Neuronal stem cell (in vitro differentiated cells): Measurements from ENCODE around the gene OOEP.

Experiments
- DNase-seq: peaks from one replicate; pipeline ENCODE4 v3.0.0-alpha.2; 2013; ENCODE audit warnings: low spot score
- H2AFZ ChIP-seq: one replicate; pipeline ENCODE4 v1.6.1; 2013; ENCODE audit warnings: mild to moderate bottlenecking, low read length, inconsistent platforms
- H2AK5ac ChIP-seq: 2 replicates; pipeline ENCODE4 v1.6.1; 2013; ENCODE audit warnings: low read depth, mild to moderate bottlenecking, inconsistent platforms, low read length, moderate library complexity, mixed read lengths
- H2BK120ac ChIP-seq: 2 replicates; pipeline ENCODE4 v1.6.1; 2013; ENCODE audit warnings: low read depth, mild to moderate bottlenecking, inconsistent platforms, low read length, moderate library complexity, mixed read lengths
- H2BK12ac ChIP-seq: one replicate; pipeline ENCODE4 v1.6.1; 2013; ENCODE audit warnings: low read length, inconsistent platforms
- H2BK15ac ChIP-seq: 2 replicates; pipeline ENCODE4 v1.6.1; 2013; ENCODE audit warnings: mild to moderate bottlenecking, low read length, inconsistent platforms, mixed read lengths
- H2BK5ac ChIP-seq: one replicate; pipeline ENCODE4 v1.6.1; 2013; ENCODE audit warnings: inconsistent platforms, mild to moderate bottlenecking, low read length, moderate library complexity
- H3K14ac ChIP-seq: one replicate; pipeline ENCODE4 v1.6.1; 2013; ENCODE audit warnings: low read length, inconsistent platforms
- H3K18ac ChIP-seq: 2 replicates; pipeline ENCODE4 v1.6.1; 2013; ENCODE audit warnings: low read length, inconsistent platforms
- H3K23ac ChIP-seq: 2 replicates; pipeline ENCODE4 v1.6.1; 2013; ENCODE audit warnings: low read depth, mild to moderate bottlenecking, mixed read lengths, low read length, inconsistent platforms; ENCODE audit not compliant: poor library complexity
- H3K27ac ChIP-seq: replicated peaks from 3 replicates; pipeline ENCODE4 v1.5.1; 2013; ENCODE audit warnings: low read length, inconsistent platforms
- H3K27me3 ChIP-seq, 3 experiments: 2 replicates each; pipeline ENCODE4 v1.6.1; 2013; ENCODE audit warnings: low read length in 3 of 3, mild to moderate bottlenecking in 2 of 3, inconsistent platforms in 1 of 3, low read depth in 1 of 3, mixed read lengths in 1 of 3, moderate library complexity in 1 of 3; ENCODE audit not compliant: control insufficient read depth in 3 of 3, insufficient read depth in 3 of 3
- H3K36me3 ChIP-seq, 2 donors: replicated peaks in 1 of 2; 2 replicates each; pipeline ENCODE4 v1.6.1; 2013; ENCODE audit warnings: low read length in 2 of 2; ENCODE audit not compliant: control insufficient read depth in 2 of 2, insufficient read depth in 2 of 2
- H3K4ac ChIP-seq: 2 replicates; pipeline ENCODE4 v1.6.1; 2013; ENCODE audit warnings: inconsistent platforms, mild to moderate bottlenecking, low read length, moderate library complexity
- H3K4me1 ChIP-seq, 2 donors: 1 replicate in 1 of 2; 2 replicates in 1 of 2; pipeline ENCODE4 v1.6.1; 2013; ENCODE audit warnings: low read length in 2 of 2, low read depth in 1 of 2; ENCODE audit not compliant: control insufficient read depth in 2 of 2, insufficient read depth in 1 of 2
- H3K4me2 ChIP-seq: one replicate; pipeline ENCODE4 v1.6.1; 2013; ENCODE audit warnings: mild to moderate bottlenecking, low read length, inconsistent platforms; ENCODE audit not compliant: insufficient read depth, poor library complexity, severe bottlenecking
- H3K4me3 ChIP-seq, 2 donors: 2 replicates each; pipeline ENCODE4 v1.5.1; 2013; ENCODE audit warnings: low read length in 2 of 2, mild to moderate bottlenecking in 2 of 2, inconsistent platforms in 1 of 2, moderate library complexity in 1 of 2
- H3K79me1 ChIP-seq: one replicate; pipeline ENCODE4 v1.6.1; 2013; ENCODE audit warnings: low read depth, mild to moderate bottlenecking, inconsistent platforms, low read length, moderate library complexity
- H3K9ac ChIP-seq: one replicate; pipeline ENCODE4 v1.6.1; 2013; ENCODE audit warnings: mild to moderate bottlenecking, low read depth, low read length, inconsistent platforms; ENCODE audit not compliant: poor library complexity
- H3K9me3 ChIP-seq, 2 donors: replicated peaks in 1 of 2; 2 replicates each; pipeline versions ENCODE3 to v1.6.1; 2013; ENCODE audit warnings: low read length in 2 of 2, mild to moderate bottlenecking in 2 of 2, inconsistent platforms in 1 of 2, low read depth in 1 of 2, mixed read lengths in 1 of 2, moderate library complexity in 1 of 2; ENCODE audit not compliant: control insufficient read depth in 2 of 2, insufficient read depth in 1 of 2
- H4K8ac ChIP-seq: one replicate; pipeline ENCODE4 v1.6.1; 2013; ENCODE audit warnings: low read depth, mild to moderate bottlenecking, inconsistent platforms, low read length, moderate library complexity
- H4K91ac ChIP-seq: one replicate; pipeline ENCODE4 v1.6.1; 2013; ENCODE audit warnings: low read length, low read depth, mild to moderate bottlenecking, inconsistent platforms; ENCODE audit not compliant: poor library complexity
- WGBS, 2 donors: extraction: QIAGEN DNeasy Blood & Tissue Kit; methylation state at CpG; one replicate each; pipeline ENCODE4 v1.1.7; 2013; ENCODE audit warnings: missing lambda C conversion rate in 2 of 2, mixed read lengths in 1 of 2; ENCODE audit not compliant: insufficient read length in 2 of 2, insufficient replicate concordance in 1 of 2; ENCODE audit errors: extremely low coverage in 2 of 2; 5-methylcytosine and 5-hydroxymethylcytosine counted together

Gene OOEP

GRCh38 chr6:73349311-73349710 lies 20.4 kb downstream of the OOEP start:
- no CpG with 5 or more reads among the region's 6 CpGs for WGBS, 2 donors
- Histone ChIP-seq H3K18ac (no peak overlapping the region), H3K79me1 (no peaks in the 10 kb centered on the region), H2BK15ac (no peak overlapping the region), H2BK12ac (no peak overlapping the region), H3K9ac (no peak overlapping the region), H3K4me2 (no peak overlapping the region), H4K8ac (no peak overlapping the region), H3K14ac (no peak overlapping the region), H2AFZ (no peak overlapping the region), H3K36me3 (no peaks in the 10 kb centered on the region), H4K91ac (no peak overlapping the region), H3K27me3 (no peaks in the 10 kb centered on the region), H3K4ac (no peak overlapping the region), H3K4me3 (no peak overlapping the region), H3K23ac (no peak overlapping the region), H3K4me1 (no peaks in the 10 kb centered on the region), H2AK5ac (no peak overlapping the region), H2BK120ac (no peak overlapping the region), H2BK5ac (no peak overlapping the region), H3K9me3 (peaks cover 0 to 2% of the 10 kb centered on the region in 2 donors), H3K27ac (no peak overlapping the region)
- no peak for DNase-seq

DNA sequence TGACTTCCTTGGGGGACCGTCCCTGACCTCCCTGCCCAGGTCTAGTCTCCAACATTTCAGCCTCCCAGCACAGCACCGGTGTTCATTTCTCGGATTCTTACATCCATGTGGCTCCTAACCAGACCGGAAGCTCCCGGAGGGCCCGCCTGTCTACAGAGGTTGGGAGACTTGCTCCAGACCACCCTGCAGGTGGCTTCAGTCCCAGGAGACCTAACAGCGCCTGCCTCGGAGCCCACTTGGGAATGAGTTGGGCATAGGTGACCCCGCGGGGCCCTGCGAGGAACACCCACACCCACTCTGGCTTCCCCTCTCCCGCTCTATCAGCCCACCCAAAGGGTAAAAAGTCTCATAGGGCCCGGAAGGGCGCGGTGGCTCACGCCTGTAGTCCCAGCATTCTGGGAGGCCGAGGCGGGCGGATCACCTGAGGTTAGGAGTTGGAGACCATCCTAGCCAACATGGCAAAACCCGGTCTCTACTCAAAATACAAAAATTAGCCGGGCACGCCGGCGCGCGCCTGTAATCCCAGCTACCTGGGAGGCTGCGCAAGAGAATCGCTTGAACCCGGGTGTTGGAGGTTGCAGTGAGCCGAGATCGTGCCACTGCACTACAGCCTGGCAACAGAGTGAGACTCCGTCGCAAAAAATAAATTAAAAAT lies 21.0 kb downstream of the OOEP start:
- Histone ChIP-seq H3K4me2 (no peak overlapping the region), H2BK15ac (peak overlapping the region; percentile 85), H3K79me1 (no peaks in the 10 kb centered on the region), H3K14ac (peak overlapping the region; percentile 38), H2BK5ac (peak overlapping the region; percentile 53), H3K4me1 (no peaks in the 10 kb centered on the region), H3K27ac (no peak overlapping the region), H3K18ac (peak overlapping the region; percentile 38), H3K9ac (no peak overlapping the region), H4K91ac (no peak overlapping the region), H2AFZ (no peak overlapping the region), H2BK120ac (no peak overlapping the region), H4K8ac (no peak overlapping the region), H3K36me3 (no peaks in the 10 kb centered on the region), H2BK12ac (no peak overlapping the region), H3K27me3 (no peaks in the 10 kb centered on the region), H3K23ac (no peak overlapping the region), H3K4ac (no peak overlapping the region), H2AK5ac (peak overlapping the region; percentile 2), H3K4me3 (no peak overlapping the region), H3K9me3 (peaks cover 0 to 2% of the 10 kb centered on the region in 2 donors)
- DNase-seq, result no peak
- no CpG with 5 or more reads among the region's 33 CpGs for WGBS, 2 donors

DNA sequence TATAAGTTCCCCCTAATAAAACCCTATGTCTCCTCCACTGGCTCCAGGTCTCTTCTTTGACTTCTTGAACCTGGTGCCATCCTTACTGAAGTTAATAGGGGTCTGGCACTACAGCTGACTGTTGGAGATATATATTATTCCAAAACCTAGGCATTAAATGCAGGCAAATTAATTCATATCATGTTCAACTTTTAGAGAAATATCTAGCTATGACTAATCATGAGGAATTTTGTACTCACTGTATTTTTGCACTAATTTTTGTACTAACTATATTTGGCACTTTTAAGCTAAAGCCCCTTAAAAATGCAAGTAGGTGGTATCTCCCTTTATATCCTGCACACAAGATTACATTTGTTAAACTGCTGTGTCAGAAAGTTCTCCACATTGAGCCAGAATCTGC lies 26.5 kb downstream of the OOEP start:
- H3K4me3 ChIP-seq, result no peak overlapping the region
- H4K8ac ChIP-seq, result no peak overlapping the region
- no peaks in the 10 kb centered on the region for H3K36me3 ChIP-seq
- no peaks in the 10 kb centered on the region for H3K79me1 ChIP-seq
- no peaks in the 10 kb centered on the region for H3K9me3 ChIP-seq
- H3K4ac ChIP-seq, result no peak overlapping the region
- H2BK15ac ChIP-seq, result no peak overlapping the region
- H3K9ac ChIP-seq, result no peak overlapping the region
- H3K18ac ChIP-seq, result no peak overlapping the region
- no peak overlapping the region for H2BK120ac ChIP-seq
- no peaks in the 10 kb centered on the region for H3K4me1 ChIP-seq
- H4K91ac ChIP-seq, result no peak overlapping the region
- no peak for DNase-seq
- no peak overlapping the region for H3K23ac ChIP-seq
- no peak overlapping the region for H3K27ac ChIP-seq
- no peak overlapping the region for H2AK5ac ChIP-seq
- H3K14ac ChIP-seq, result no peak overlapping the region
- no peak overlapping the region for H2AFZ ChIP-seq
- H2BK5ac ChIP-seq, result no peak overlapping the region
- no peaks in the 10 kb centered on the region for H3K27me3 ChIP-seq
- H2BK12ac ChIP-seq, result no peak overlapping the region
- H3K4me2 ChIP-seq, result no peak overlapping the region

DNA sequence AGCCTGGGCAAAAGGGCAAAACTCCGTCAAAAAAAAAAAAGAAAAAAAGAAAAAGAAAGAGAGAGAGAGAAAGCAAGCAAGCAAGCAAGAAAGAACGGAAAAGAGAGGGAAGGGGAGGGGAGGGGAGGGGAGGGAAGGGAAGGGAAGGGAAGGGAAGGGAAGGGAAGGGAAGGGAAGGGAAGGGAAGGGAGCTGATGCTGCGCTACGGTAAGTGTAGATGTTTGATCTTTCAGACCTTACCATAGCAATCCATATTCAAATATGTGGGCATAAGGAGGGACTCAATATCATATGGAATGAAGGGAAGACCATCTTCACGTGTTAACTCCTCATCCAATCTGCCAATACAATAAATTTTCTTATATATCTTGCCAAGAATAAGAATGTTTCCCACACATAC lies 27.5 kb downstream of the OOEP start:
- H3K18ac ChIP-seq, result no peak overlapping the region
- no CpG with 5 or more reads among the region's 5 CpGs for WGBS, 2 donors
- no peak overlapping the region for H2AFZ ChIP-seq

More for the DNA sequence above, 27.5 kb downstream of the OOEP start:
- Histone ChIP-seq H3K27ac (no peak overlapping the region), H3K36me3 (no peaks in the 10 kb centered on the region), H2BK15ac (no peak overlapping the region), H2BK5ac (no peak overlapping the region), H4K91ac (no peak overlapping the region), H3K79me1 (no peaks in the 10 kb centered on the region), H3K4me1 (no peaks in the 10 kb centered on the region), H3K9me3 (no peaks in the 10 kb centered on the region), H2BK12ac (no peak overlapping the region), H4K8ac (no peak overlapping the region), H3K4me2 (no peak overlapping the region), H3K4ac (no peak overlapping the region), H3K14ac (no peak overlapping the region), H3K27me3 (no peaks in the 10 kb centered on the region), H3K23ac (no peak overlapping the region), H3K4me3 (no peak overlapping the region), H3K9ac (no peak overlapping the region), H2AK5ac (no peak overlapping the region), H2BK120ac (no peak overlapping the region)
- DNase-seq, result no peak
